IMR-90 (cell line): ENCODE measurements around the gene DHDDS. TPM values are rescaled to one million over a fixed set of nuclear protein-coding genes. Genes with fewer than 3 reads are reported as not detected.
A peak's percentile ranks its signal among the peaks of the same experiment; 100 is the strongest.

Experiments
- ATAC-seq: fragments of 200-7000 bp; cut with Tn5 transposase; 2 replicates; pipeline ENCODE4 v1.9.1; 2020; ENCODE audit warnings: low read depth, mild to moderate bottlenecking, moderate library complexity
- BruUV-seq: library from RNA; stranded (reverse); fragments of 400-500 nt; replicated peaks from 2 replicates; lab custom pipeline; 2021; lab: Mats Ljungman, UMichigan
- CTCF ChIA-PET: fragments of 300-600 bp; formaldehyde crosslinking; extraction: SDS; loops from one replicate; lab custom pipeline; 2021; ENCODE audit warnings: antibody characterized with exemption; lab: Yijun Ruan, JAX
- POLR2A ChIA-PET: fragments of 300-600 bp; sonication (Branson Sonifier 250); formaldehyde crosslinking; loops from one replicate; lab custom pipeline; 2022; ENCODE audit warnings: antibody characterized with exemption; ENCODE audit not compliant: unreplicated experiment; lab: Charles Lee
- DNase-seq: peaks from one replicate; pipeline ENCODE4 v3.0.0; 2013
- H2AFZ ChIP-seq: replicated peaks from 2 replicates; pipeline ENCODE3; 2013; ENCODE audit warnings: low read length, mild to moderate bottlenecking; ENCODE audit not compliant: poor library complexity
- H2AK5ac ChIP-seq: 2 replicates; pipeline ENCODE4 v1.6.1; 2013; ENCODE audit warnings: low read depth, low read length, inconsistent platforms
- H2AK9ac ChIP-seq: replicated peaks from 2 replicates; pipeline ENCODE3; 2013; ENCODE audit warnings: mild to moderate bottlenecking, low read depth, low read length, moderate library complexity; ENCODE audit not compliant: poor library complexity
- H2BK120ac ChIP-seq: 2 replicates; pipeline ENCODE4 v1.6.1; 2013; ENCODE audit warnings: low read depth, low read length, inconsistent platforms
- H2BK15ac ChIP-seq: 3 replicates; pipeline ENCODE4 v1.6.1; 2013; ENCODE audit warnings: low read depth, low read length, inconsistent platforms
- H2BK20ac ChIP-seq: 2 replicates; pipeline ENCODE4 v1.6.1; 2013; ENCODE audit warnings: low read depth, mild to moderate bottlenecking, inconsistent platforms, low read length, moderate library complexity
- H2BK5ac ChIP-seq: 2 replicates; pipeline ENCODE4 v1.6.1; 2013; ENCODE audit warnings: mild to moderate bottlenecking, low read depth, low read length, inconsistent platforms; ENCODE audit not compliant: poor library complexity, severe bottlenecking
- H3K14ac ChIP-seq: replicated peaks from 2 replicates; pipeline ENCODE4 v1.6.1; 2013; ENCODE audit warnings: low read depth, low read length, inconsistent platforms
- H3K18ac ChIP-seq: 2 replicates; pipeline ENCODE4 v1.6.1; 2013; ENCODE audit warnings: low read depth, low read length, control low read depth
- H3K23ac ChIP-seq: 2 replicates; pipeline ENCODE4 v1.6.1; 2013; ENCODE audit warnings: low read depth, low read length, inconsistent platforms
- H3K27ac ChIP-seq: 2 replicates; pipeline ENCODE4 v1.5.1; 2013; ENCODE audit warnings: mild to moderate bottlenecking, control low read depth, low read length; ENCODE audit not compliant: insufficient read depth
- H3K27me3 ChIP-seq: 2 replicates; pipeline ENCODE4 v1.6.1; 2013; ENCODE audit warnings: low read length; ENCODE audit not compliant: control insufficient read depth, insufficient read depth
- H3K36me3 ChIP-seq: 2 replicates; pipeline ENCODE4 v1.6.1; 2013; ENCODE audit warnings: low read length, mixed read lengths; ENCODE audit not compliant: control insufficient read depth, insufficient read depth
- H3K4ac ChIP-seq: 2 replicates; pipeline ENCODE4 v1.6.1; 2013; ENCODE audit warnings: low read depth, low read length, inconsistent platforms
- H3K4me1 ChIP-seq: 2 replicates; pipeline ENCODE4 v1.6.1; 2013; ENCODE audit warnings: low read length, mixed read lengths; ENCODE audit not compliant: control insufficient read depth, insufficient read depth
- H3K4me2 ChIP-seq: 2 replicates; pipeline ENCODE4 v1.6.1; 2013; ENCODE audit warnings: low read depth, mild to moderate bottlenecking, control low read depth, low read length, moderate library complexity
- H3K4me3 ChIP-seq: 2 replicates; pipeline ENCODE4 v1.5.1; 2013; ENCODE audit warnings: low read depth, mild to moderate bottlenecking, control low read depth, low read length, moderate library complexity; ENCODE audit not compliant: insufficient read depth
- H3K56ac ChIP-seq: 2 replicates; pipeline ENCODE4 v1.6.1; 2013; ENCODE audit warnings: low read length, inconsistent platforms; ENCODE audit not compliant: insufficient read depth; ENCODE audit errors: extremely low read depth
- H3K79me1 ChIP-seq, 2 experiments: 2 replicates each; pipeline ENCODE4 v1.6.1; 2013; ENCODE audit warnings: low read length in 2 of 2, inconsistent platforms in 1 of 2, low read depth in 1 of 2
- H3K9ac ChIP-seq: 2 replicates; pipeline ENCODE4 v1.6.1; 2013; ENCODE audit warnings: low read depth, low read length, control low read depth
- H3K9me1 ChIP-seq: 2 replicates; pipeline ENCODE4 v1.6.1; 2013; ENCODE audit warnings: low read length, inconsistent platforms; ENCODE audit not compliant: insufficient read depth
- H3K9me3 ChIP-seq: 2 replicates; pipeline ENCODE4 v1.6.1; 2013; ENCODE audit warnings: low read length; ENCODE audit not compliant: control insufficient read depth, insufficient read depth
- H4K20me1 ChIP-seq: 2 replicates; pipeline ENCODE4 v1.6.1; 2013; ENCODE audit warnings: low read length, inconsistent platforms; ENCODE audit not compliant: insufficient read depth
- H4K5ac ChIP-seq: 2 replicates; pipeline ENCODE4 v1.6.1; 2013; ENCODE audit warnings: mild to moderate bottlenecking, low read depth, low read length, control low read depth
- H4K8ac ChIP-seq, 2 experiments: 2 replicates each; pipeline ENCODE4 v1.6.1; 2013; ENCODE audit warnings: low read depth in 2 of 2, low read length in 2 of 2, control low read depth in 1 of 2, inconsistent platforms in 1 of 2
- H4K91ac ChIP-seq: 2 replicates; pipeline ENCODE4 v1.6.1; 2013; ENCODE audit warnings: low read depth, low read length, inconsistent platforms; ENCODE audit not compliant: insufficient read depth
- CHD1 ChIP-seq: IDR thresholded peaks from 2 replicates; pipeline ENCODE4 v1.6.1; 2012; ENCODE audit warnings: low read depth, low read length, improper control_type of control experiment
- ELK1 ChIP-seq: fragments of 150-350 bp; IDR thresholded peaks from 2 replicates; pipeline ENCODE4 v1.6.1; 2016; ENCODE audit warnings: low read depth, mild to moderate bottlenecking, low read length, moderate library complexity, borderline replicate concordance
- FOS ChIP-seq: fragments of 150-350 bp; IDR thresholded peaks from 2 replicates; pipeline ENCODE4 v1.6.1; 2016; ENCODE audit warnings: low read depth, low read length
- MAFK ChIP-seq: IDR thresholded peaks from 2 replicates; pipeline ENCODE4 v1.6.1; 2012; ENCODE audit warnings: low read depth, low read length, improper control_type of control experiment
- USF2 ChIP-seq: fragments of 150-350 bp; IDR thresholded peaks from 2 replicates; pipeline ENCODE4 v1.6.1; 2017; ENCODE audit warnings: mild to moderate bottlenecking, antibody characterized with exemption, low read length, low read depth
- WGBS, 2 experiments: methylation state at CpG; one replicate each; pipeline versions ENCODE4 v1.1.5 to v1.1.7; 2013; ENCODE audit warnings: missing lambda C conversion rate in 2 of 2; ENCODE audit not compliant: insufficient read length in 1 of 2; ENCODE audit errors: extremely low coverage in 2 of 2; 5-methylcytosine and 5-hydroxymethylcytosine counted together
- dilution Hi-C: fragments of 300-500 bp; cut with HindIII; formaldehyde crosslinking; loops from one replicate; pipeline ENCODE4 v1.14.3; 2018; ENCODE audit warnings: low sequenced_read_pairs; ENCODE audit not compliant: unreplicated experiment
- in situ Hi-C: fragments of 300-500 bp; cut with MboI; formaldehyde crosslinking; loops from 3 replicates; pipeline ENCODE4 v1.14.3; 2019; ENCODE audit warnings: low sequenced_read_pairs, inconsistent platforms, mixed read lengths
- intact Hi-C: fragments of 100-400 bp; cut with micrococcal nuclease; formaldehyde crosslinking; loops from 2 replicates; pipeline ENCODE4 v1.10.0; 2022
- polyA plus RNA-seq, 3 experiments: library from polyadenylated mRNA; depleted of rRNA; stranded (reverse); fragments of >200 nt; gene quantifications; 2 replicates each; pipeline ENCODE4 v1.2.3, GENCODE V29; 2012; ENCODE audit warnings: low replicate concordance in 1 of 3
- total RNA-seq: library from RNA; depleted of rRNA; stranded (reverse); fragments of >200 nt; gene quantifications from 2 replicates; pipeline ENCODE4 v1.2.3, GENCODE V29; 2012

The DHDDS gene
- total and polyA plus RNA-seq, 2 of the 4 experiments (the other 2 are of a cell fraction) = 49.3 to 67.7 TPM

- Histone ChIP-seq H3K14ac (no peak overlapping the region), H3K4me1 (no peaks in the 10 kb centered on the region; the same call in 1 of the 2 replicates), H4K5ac (no peak overlapping the region), H2BK120ac (no peak overlapping the region), H3K9ac (no peak overlapping the region), H2BK15ac (no peak overlapping the region), H3K9me1 (no peaks in the 10 kb centered on the region), H2BK5ac (peak overlapping the region; percentile 24), H2AK9ac (no peak overlapping the region), H3K18ac (no peak overlapping the region), H3K9me3 (no peaks in the 10 kb centered on the region), H3K4ac (peak overlapping the region; percentile 32; the same call in 1 of the 2 replicates), H3K4me2 (no peak overlapping the region), H4K91ac (no peak overlapping the region), H3K27me3 (peaks cover 2% of the 10 kb centered on the region; the same call in 1 of the 2 replicates), H4K8ac (no peak overlapping the region), H3K4me3 (no peak overlapping the region), H3K56ac (no peak overlapping the region), H4K20me1 (no peaks in the 10 kb centered on the region), H3K27ac (no peak overlapping the region), H3K23ac (no peak overlapping the region), H2AFZ (no peak overlapping the region), H2BK20ac (no peak overlapping the region), H3K79me1 (no peaks in the 10 kb centered on the region), H3K36me3 (no peaks in the 10 kb centered on the region), H2AK5ac (0 out of 2 replicates have a peak overlapping the region, but pooled peaks have one; percentile 57)
- TF ChIP-seq CHD1 (no peak), ELK1 (no peak), MAFK (no peak), USF2 (no peak), FOS (no peak)
- in situ Hi-C loops = no loop called here
- dilution Hi-C loops = no loop called here
- no peak for ATAC-seq
- no peak for DNase-seq
- ChIA-PET CTCF (no interaction called here), POLR2A (no interaction called here)
- WGBS, 2 experiments = no CpG with 5 or more reads among the region's 4 CpGs
- intact Hi-C loops = no loop called here
- no TSS peak for BruUV-seq
These were observed 28.5 kb upstream of the DHDDS start for GRCh38 chr1:26403656-26404055.
